H9 (cell line): Measurements from ENCODE around the gene NUBPL. TPM values are rescaled to one million over a fixed set of nuclear protein-coding genes. Genes with fewer than 3 reads are reported as not detected.

ENCODE experiments used
- DNase-seq: peaks from one replicate; pipeline ENCODE4 v3.0.0-alpha.2; 2017
- H2AFZ ChIP-seq: one replicate; pipeline ENCODE4 v1.6.1; 2013; ENCODE audit warnings: mild to moderate bottlenecking, low read length, control low read depth, moderate library complexity
- H2AK5ac ChIP-seq: 2 replicates; pipeline ENCODE4 v1.6.1; 2013; ENCODE audit warnings: low read length, control low read depth, mixed read lengths; ENCODE audit not compliant: insufficient read length
- H2BK120ac ChIP-seq: one replicate; pipeline ENCODE4 v1.6.1; 2013; ENCODE audit warnings: low read depth, mild to moderate bottlenecking, low read length, control low read depth, inconsistent platforms; ENCODE audit not compliant: poor library complexity, severe bottlenecking
- H2BK12ac ChIP-seq: 2 replicates; pipeline ENCODE4 v1.6.1; 2013; ENCODE audit warnings: low read length, control low read depth, mixed read lengths, low read depth; ENCODE audit not compliant: insufficient read length
- H2BK15ac ChIP-seq: 2 replicates; pipeline ENCODE4 v1.6.1; 2013; ENCODE audit warnings: low read depth, low read length, control low read depth
- H2BK20ac ChIP-seq: one replicate; pipeline ENCODE4 v1.6.1; 2013; ENCODE audit warnings: low read depth, mild to moderate bottlenecking, low read length, control low read depth, inconsistent platforms; ENCODE audit not compliant: poor library complexity, severe bottlenecking
- H2BK5ac ChIP-seq: 2 replicates; pipeline ENCODE4 v1.6.1; 2013; ENCODE audit warnings: low read length, control low read depth, mixed read lengths; ENCODE audit not compliant: insufficient read length
- H3K14ac ChIP-seq: 2 replicates; pipeline ENCODE4 v1.6.1; 2013; ENCODE audit warnings: low read length, control low read depth; ENCODE audit not compliant: insufficient read depth
- H3K18ac ChIP-seq: 2 replicates; pipeline ENCODE4 v1.6.1; 2013; ENCODE audit warnings: low read depth, mild to moderate bottlenecking, mixed read lengths, low read length, control low read depth; ENCODE audit not compliant: insufficient read length
- H3K23ac ChIP-seq: 2 replicates; pipeline ENCODE4 v1.6.1; 2013; ENCODE audit warnings: low read length, control low read depth, mixed read lengths, low read depth; ENCODE audit not compliant: insufficient read length
- H3K23me2 ChIP-seq: 2 replicates; pipeline ENCODE4 v1.6.1; 2013; ENCODE audit warnings: low read depth, mild to moderate bottlenecking, mixed read lengths, low read length, control low read depth; ENCODE audit not compliant: insufficient read length, poor library complexity, severe bottlenecking
- H3K27ac ChIP-seq: 2 replicates; pipeline ENCODE4 v1.5.1; 2013; ENCODE audit warnings: low read length, control low read depth, mixed read lengths, low read depth; ENCODE audit not compliant: insufficient read length
- H3K27me3 ChIP-seq: 2 replicates; pipeline ENCODE4 v1.6.1; 2013; ENCODE audit warnings: low read length, control low read depth, inconsistent platforms; ENCODE audit not compliant: insufficient read depth
- H3K4ac ChIP-seq: 2 replicates; pipeline ENCODE4 v1.6.1; 2013; ENCODE audit warnings: low read depth, mild to moderate bottlenecking, control low read depth, inconsistent platforms, low read length, moderate library complexity
- H3K4me1 ChIP-seq: 2 replicates; pipeline ENCODE4 v1.6.1; 2013; ENCODE audit warnings: low read length, control low read depth, inconsistent platforms; ENCODE audit not compliant: insufficient read depth
- H3K4me2 ChIP-seq: 2 replicates; pipeline ENCODE4 v1.6.1; 2013; ENCODE audit warnings: low read length, control low read depth, mixed read lengths; ENCODE audit not compliant: insufficient read length, insufficient read depth
- H3K56ac ChIP-seq: 2 replicates; pipeline ENCODE4 v1.6.1; 2013; ENCODE audit warnings: low read depth, mild to moderate bottlenecking, mixed read lengths, low read length, control low read depth; ENCODE audit not compliant: insufficient read length
- H3K79me1 ChIP-seq: 2 replicates; pipeline ENCODE4 v1.6.1; 2013; ENCODE audit warnings: low read depth, mild to moderate bottlenecking, moderate library complexity, low read length, control low read depth, inconsistent platforms; ENCODE audit not compliant: insufficient read depth, poor library complexity, severe bottlenecking
- H3K79me2 ChIP-seq: 2 replicates; pipeline ENCODE4 v1.6.1; 2013; ENCODE audit warnings: low read length, control low read depth, inconsistent platforms; ENCODE audit not compliant: insufficient read depth
- H3K9ac ChIP-seq: 2 replicates; pipeline ENCODE4 v1.6.1; 2013; ENCODE audit warnings: low read length, control low read depth, mixed read lengths; ENCODE audit not compliant: insufficient read length; ENCODE audit errors: extremely low read depth
- H3K9me3 ChIP-seq: one replicate; pipeline ENCODE4 v1.6.1; 2013; ENCODE audit warnings: low read depth, low read length, inconsistent platforms; ENCODE audit not compliant: control insufficient read depth
- H3T11ph ChIP-seq: one replicate; pipeline ENCODE4 v1.6.1; 2013; ENCODE audit warnings: mild to moderate bottlenecking, low read length, control low read depth, inconsistent platforms
- H4K20me1 ChIP-seq: one replicate; pipeline ENCODE4 v1.6.1; 2013; ENCODE audit not compliant: control insufficient read depth, insufficient read length, insufficient read depth
- H4K5ac ChIP-seq: 2 replicates; pipeline ENCODE4 v1.6.1; 2013; ENCODE audit warnings: low read depth, mild to moderate bottlenecking, mixed read lengths, low read length, control low read depth; ENCODE audit not compliant: insufficient read length
- H4K8ac ChIP-seq: replicated peaks from 2 replicates; pipeline ENCODE4 v1.6.1; 2013; ENCODE audit warnings: low read length, control low read depth, mixed read lengths, low read depth; ENCODE audit not compliant: insufficient read length
- H4K91ac ChIP-seq: 2 replicates; pipeline ENCODE4 v1.6.1; 2013; ENCODE audit warnings: low read depth, mild to moderate bottlenecking, moderate library complexity, mixed read lengths, low read length, control low read depth; ENCODE audit not compliant: insufficient read length
- H3K27ac Mint-ChIP-seq, 3 experiments: 2 replicates in 2 of 3; 3 replicates in 1 of 3; pipeline ENCODE4 v1.8.0; 2020 to 2021; ENCODE audit warnings: mixed read lengths in 3 of 3, mild to moderate bottlenecking in 1 of 3, moderate library complexity in 1 of 3
- H3K27me3 Mint-ChIP-seq: 2 replicates; pipeline ENCODE4 v1.8.0; 2021; ENCODE audit warnings: low read depth, mild to moderate bottlenecking, moderate library complexity, mixed read lengths
- H3K36me3 Mint-ChIP-seq, 3 experiments: 2 replicates in 2 of 3; 3 replicates in 1 of 3; pipeline ENCODE4 v1.8.0; 2020 to 2021; ENCODE audit warnings: low read depth in 3 of 3, mixed read lengths in 3 of 3; ENCODE audit not compliant: insufficient read depth in 1 of 3
- H3K4me1 Mint-ChIP-seq, 2 experiments: 2 replicates each; pipeline ENCODE4 v1.8.0; 2020; ENCODE audit warnings: mixed read lengths in 2 of 2
- H3K4me3 Mint-ChIP-seq, 2 experiments: 2 replicates in 1 of 2; 3 replicates in 1 of 2; pipeline ENCODE4 v1.8.0; 2020 to 2021; ENCODE audit warnings: mild to moderate bottlenecking in 2 of 2, mixed read lengths in 2 of 2, moderate library complexity in 1 of 2
- H3K9me3 Mint-ChIP-seq, 2 experiments: 2 replicates in 1 of 2; 3 replicates in 1 of 2; pipeline ENCODE4 v1.8.0; 2020; ENCODE audit warnings: mild to moderate bottlenecking in 2 of 2, mixed read lengths in 2 of 2, moderate library complexity in 1 of 2
- WGBS: extraction: QIAGEN DNeasy Blood & Tissue Kit; methylation state at CpG from one replicate; pipeline ENCODE4 v1.1.7; 2013; ENCODE audit warnings: missing lambda C conversion rate, low lambda C conversion rate, mixed read lengths; ENCODE audit not compliant: insufficient read length; ENCODE audit errors: extremely low coverage; 5-methylcytosine and 5-hydroxymethylcytosine counted together
- total RNA-seq: library from RNA; stranded (reverse); gene quantifications from 2 replicates; pipeline ENCODE4 v1.2.1, GENCODE V29; 2021
- TF ChIP-seq, protein P1 (sequence below): fragments of 200-600 bp; sonication (generic); conservative IDR thresholded peaks from 3 replicates; pipeline ENCODE4 v1.8.0; 2021; ENCODE audit warnings: antibody characterized with exemption, mild to moderate bottlenecking

NUBPL gene
- total RNA-seq, 1 experiment from 2014 or later: 14.8 TPM

DNA sequence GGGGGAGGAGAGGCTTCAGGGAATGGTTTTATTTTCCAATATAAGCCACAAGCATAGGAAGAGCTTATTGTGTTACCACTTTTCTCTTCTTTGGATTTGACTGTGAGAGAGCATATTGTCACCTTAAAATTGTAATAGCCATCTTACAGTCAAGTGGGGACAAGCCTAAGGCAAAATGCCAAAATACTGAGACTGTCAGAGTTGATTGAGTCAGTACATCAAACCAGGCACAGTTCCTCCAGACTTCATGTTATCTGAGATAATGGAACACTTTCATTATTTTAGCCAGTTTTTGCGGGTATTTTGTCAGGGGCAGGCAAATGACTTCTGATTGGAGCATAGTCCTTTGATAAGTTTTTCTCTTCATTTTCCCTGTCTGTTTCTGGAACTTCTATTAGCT, 19.5 kb upstream of the NUBPL start:
- H3T11ph ChIP-seq: no peak overlapping the region
- no peaks in the 10 kb centered on the region for H3K36me3 Mint-ChIP-seq
- no peaks in the 10 kb centered on the region for H4K20me1 ChIP-seq
- H2BK120ac ChIP-seq: no peak overlapping the region
- H3K4me1 Mint-ChIP-seq: no peaks in the 10 kb centered on the region; a peak in 1 of 4 replicates
- H3K4me2 ChIP-seq: no peak overlapping the region
- H3K23me2 ChIP-seq: no peaks in the 10 kb centered on the region
- no peaks in the 10 kb centered on the region for H3K79me1 ChIP-seq
- H3K9me3 Mint-ChIP-seq: no peaks in the 10 kb centered on the region
- H4K91ac ChIP-seq: no peak overlapping the region
- H2BK15ac ChIP-seq: no peak overlapping the region
- H4K8ac ChIP-seq: no peak overlapping the region
- TF ChIP-seq, protein P1, sequence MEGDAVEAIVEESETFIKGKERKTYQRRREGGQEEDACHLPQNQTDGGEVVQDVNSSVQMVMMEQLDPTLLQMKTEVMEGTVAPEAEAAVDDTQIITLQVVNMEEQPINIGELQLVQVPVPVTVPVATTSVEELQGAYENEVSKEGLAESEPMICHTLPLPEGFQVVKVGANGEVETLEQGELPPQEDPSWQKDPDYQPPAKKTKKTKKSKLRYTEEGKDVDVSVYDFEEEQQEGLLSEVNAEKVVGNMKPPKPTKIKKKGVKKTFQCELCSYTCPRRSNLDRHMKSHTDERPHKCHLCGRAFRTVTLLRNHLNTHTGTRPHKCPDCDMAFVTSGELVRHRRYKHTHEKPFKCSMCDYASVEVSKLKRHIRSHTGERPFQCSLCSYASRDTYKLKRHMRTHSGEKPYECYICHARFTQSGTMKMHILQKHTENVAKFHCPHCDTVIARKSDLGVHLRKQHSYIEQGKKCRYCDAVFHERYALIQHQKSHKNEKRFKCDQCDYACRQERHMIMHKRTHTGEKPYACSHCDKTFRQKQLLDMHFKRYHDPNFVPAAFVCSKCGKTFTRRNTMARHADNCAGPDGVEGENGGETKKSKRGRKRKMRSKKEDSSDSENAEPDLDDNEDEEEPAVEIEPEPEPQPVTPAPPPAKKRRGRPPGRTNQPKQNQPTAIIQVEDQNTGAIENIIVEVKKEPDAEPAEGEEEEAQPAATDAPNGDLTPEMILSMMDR: no peak
- no CpG with 5 or more reads among the region's 1 CpG for WGBS
- H2BK12ac ChIP-seq: no peak overlapping the region
- H3K4ac ChIP-seq: no peak overlapping the region
- H2AK5ac ChIP-seq: no peak overlapping the region
- no peak overlapping the region for H3K18ac ChIP-seq
- no peak overlapping the region for H3K4me3 Mint-ChIP-seq
- no peaks in the 10 kb centered on the region for H3K4me1 ChIP-seq
- DNase-seq: no peak
- no peaks in the 10 kb centered on the region for H3K27me3 ChIP-seq
- no peaks in the 10 kb centered on the region; the same call in 1 of the 2 replicates for H3K27me3 Mint-ChIP-seq
- H2AFZ ChIP-seq: no peak overlapping the region
- H3K23ac ChIP-seq: no peak overlapping the region
- H3K27ac ChIP-seq: no peak overlapping the region
- no peak overlapping the region for H3K27ac Mint-ChIP-seq
- no peak overlapping the region for H2BK5ac ChIP-seq
- H3K9me3 ChIP-seq: no peaks in the 10 kb centered on the region
- H3K9ac ChIP-seq: no peak overlapping the region
- no peak overlapping the region for H4K5ac ChIP-seq
- no peak overlapping the region for H3K14ac ChIP-seq
- no peak overlapping the region for H2BK20ac ChIP-seq
- H3K79me2 ChIP-seq: no peaks in the 10 kb centered on the region
- no peak overlapping the region for H3K56ac ChIP-seq
